ENCODE measurements around the gene SGTB. TPM values are rescaled to one million over a fixed set of nuclear protein-coding genes. Genes with fewer than 3 reads are reported as not detected.
"Not testable (repeated sequence)": the region's sequence is repeated elsewhere in the genome, so short reads cannot be mapped to it uniquely, and the experiment has no call there.

SGTB gene
- total RNA-seq, 2 donors from 2014 or later: 6.8 to 6.9 TPM

GRCh38 chr5:65699338-65699737 is 22.6 kb downstream of the SGTB start:
- Histone ChIP-seq H3K27me3 (no peaks in the 10 kb centered on the region), H3K4me3 (no peak overlapping the region), H3K9me3 (no peaks in the 10 kb centered on the region), H3K36me3 (peaks cover 11% of the 10 kb centered on the region), H3K27ac (no peak overlapping the region), H3K4me1 (no peaks in the 10 kb centered on the region)
- no peak for TF ChIP-seq CTCF (IDR thresholded peaks at IDR 0.05)
- DNase-seq (ENCODE audit: low spot score): no peak

GRCh38 chr5:65696892-65697291 is 25.0 kb downstream of the SGTB start:
- no peak for DNase-seq (ENCODE audit: low spot score)
- Histone ChIP-seq H3K27me3 (no peaks in the 10 kb centered on the region), H3K27ac (no peak overlapping the region), H3K36me3 (no peaks in the 10 kb centered on the region), H3K9me3 (no peaks in the 10 kb centered on the region), H3K4me3 (no peak overlapping the region), H3K4me1 (no peaks in the 10 kb centered on the region)
- TF ChIP-seq CTCF (IDR thresholded peaks at IDR 0.05): no peak

GRCh38 chr5:65695896-65696295 is 26.0 kb downstream of the SGTB start:
- no peaks in the 10 kb centered on the region for H3K27me3 ChIP-seq
- no peaks in the 10 kb centered on the region for H3K4me1 ChIP-seq
- no peak overlapping the region for H3K27ac ChIP-seq
- no peaks in the 10 kb centered on the region for H3K36me3 ChIP-seq
- DNase-seq (ENCODE audit: low spot score): no peak
- no peak overlapping the region for H3K4me3 ChIP-seq
- no peaks in the 10 kb centered on the region for H3K9me3 ChIP-seq
- no peak for TF ChIP-seq CTCF (IDR thresholded peaks at IDR 0.05)

GRCh38 chr5:65695162-65695755 is 26.6 kb downstream of the SGTB start:
- no peaks in the 10 kb centered on the region for H3K36me3 ChIP-seq

GRCh38 chr5:65693121-65693520 is 28.8 kb downstream of the SGTB start:
- no peak for TF ChIP-seq CTCF (IDR thresholded peaks at IDR 0.05)
- Histone ChIP-seq H3K27me3 (no peaks in the 10 kb centered on the region), H3K4me3 (no peak overlapping the region), H3K27ac (no peak overlapping the region), H3K9me3 (no peaks in the 10 kb centered on the region), H3K36me3 (no peaks in the 10 kb centered on the region), H3K4me1 (no peaks in the 10 kb centered on the region)
- no peak for DNase-seq (ENCODE audit: low spot score)

More at GRCh38 chr5:65695162-65695755, 26.6 kb downstream of the SGTB start:
- no peak for DNase-seq (ENCODE audit: low spot score)
- Histone ChIP-seq H3K4me1 (no peaks in the 10 kb centered on the region), H3K27me3 (no peaks in the 10 kb centered on the region), H3K4me3 (no peak overlapping the region), H3K9me3 (no peaks in the 10 kb centered on the region), H3K27ac (no peak overlapping the region)
- no peak for TF ChIP-seq CTCF (IDR thresholded peaks at IDR 0.05)

GRCh38 chr5:65682148-65682547 is 39.8 kb downstream of the SGTB start:
- H3K36me3 ChIP-seq: peaks cover 25% of the 10 kb centered on the region
- TF ChIP-seq CTCF (IDR thresholded peaks at IDR 0.05): no peak
- DNase-seq (ENCODE audit: low spot score): no peak
- H3K27me3 ChIP-seq: no peaks in the 10 kb centered on the region
- H3K27ac ChIP-seq: no peak overlapping the region
- no peaks in the 10 kb centered on the region for H3K4me1 ChIP-seq
- H3K9me3 ChIP-seq: no peaks in the 10 kb centered on the region
- H3K4me3 ChIP-seq: no peak overlapping the region

GRCh38 chr5:65676056-65676455 is 45.9 kb downstream of the SGTB start:
- H3K9me3 ChIP-seq; H3K36me3 ChIP-seq; H3K4me3 ChIP-seq; H3K27ac ChIP-seq; H3K4me1 ChIP-seq; H3K27me3 ChIP-seq; DNase-seq (ENCODE audit: low spot score): not testable (repeated sequence)

Data from right atrium auricular region (tissue), 2 donors.